HCT116 (cell line): ENCODE data around the gene MORC4.

Source experiments
- CEBPB ChIP-seq: IDR thresholded peaks from 2 replicates; pipeline ENCODE4 v1.6.1; 2012; ENCODE audit warnings: low read depth
- EZH2phosphoT487 ChIP-seq: fragments of 200-600 bp; IDR thresholded peaks from 2 replicates; pipeline ENCODE4 v1.6.1; 2018; ENCODE audit warnings: antibody characterized with exemption, borderline replicate concordance
- POLR2A ChIP-seq: IDR thresholded peaks from 2 replicates; pipeline ENCODE4 v1.7.0; 2011; ENCODE audit warnings: borderline replicate concordance; ENCODE audit not compliant: insufficient read depth, insufficient read length; ENCODE audit errors: extremely low read depth
- POLR2AphosphoS5 ChIP-seq: IDR thresholded peaks from 2 replicates; pipeline ENCODE4 v1.6.1; 2011; ENCODE audit warnings: mild to moderate bottlenecking, low read depth, low read length, moderate library complexity
- REST ChIP-seq: IDR thresholded peaks from 2 replicates; pipeline ENCODE4 v1.6.1; 2012; ENCODE audit warnings: low read depth
- SIN3A ChIP-seq: IDR thresholded peaks from 2 replicates; pipeline ENCODE4 v1.6.1; 2012; ENCODE audit warnings: low read depth
- SP1 ChIP-seq: IDR thresholded peaks from 2 replicates; pipeline ENCODE4 v1.6.1; 2012; ENCODE audit warnings: low read depth
- YY1 ChIP-seq: IDR thresholded peaks from 2 replicates; pipeline ENCODE4 v1.6.1; 2011; ENCODE audit warnings: low read length, low read depth, moderate library complexity, mild to moderate bottlenecking; ENCODE audit not compliant: insufficient replicate concordance; ENCODE audit errors: extremely low read depth
- TF ChIP-seq, protein P1 (sequence below), 3 experiments: fragments of 200-600 bp in 1 of 3; sonication (generic) in 1 of 3; IDR thresholded peaks in 2 of 3; conservative IDR thresholded peaks in 1 of 3; 2 replicates each; pipeline ENCODE4 v1.5.1; 2012 to 2017; ENCODE audit warnings: low read depth in 2 of 3, low read length in 2 of 3, antibody characterized with exemption in 1 of 3, borderline replicate concordance in 1 of 3, control low read depth in 1 of 3, mild to moderate bottlenecking in 1 of 3, mixed read lengths in 1 of 3, mixed run types in 1 of 3, moderate library complexity in 1 of 3; ENCODE audit not compliant: insufficient read depth in 1 of 3
- TF ChIP-seq, protein P2 (sequence below): IDR thresholded peaks from 2 replicates; pipeline ENCODE4 v1.6.1; 2012

DNA sequence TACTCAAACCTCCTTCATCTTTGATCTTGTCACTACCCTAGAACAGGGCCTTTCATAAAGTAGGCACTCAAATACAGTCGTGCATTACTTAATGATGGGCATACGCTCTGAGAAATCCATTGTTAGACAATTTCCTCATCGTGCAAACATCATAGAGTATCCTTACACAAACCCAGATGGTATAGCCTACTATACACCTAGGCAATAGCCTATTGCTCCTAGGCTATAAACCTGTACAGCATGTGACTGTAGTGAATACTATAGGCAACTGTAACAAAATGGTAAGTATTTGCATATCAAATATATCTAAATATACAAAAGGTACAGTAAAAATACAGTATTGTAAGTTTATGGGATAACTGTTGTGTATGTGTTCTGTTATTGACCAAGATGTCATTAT is 47.9 kb downstream of the MORC4 start:
- TF ChIP-seq, protein P1, sequence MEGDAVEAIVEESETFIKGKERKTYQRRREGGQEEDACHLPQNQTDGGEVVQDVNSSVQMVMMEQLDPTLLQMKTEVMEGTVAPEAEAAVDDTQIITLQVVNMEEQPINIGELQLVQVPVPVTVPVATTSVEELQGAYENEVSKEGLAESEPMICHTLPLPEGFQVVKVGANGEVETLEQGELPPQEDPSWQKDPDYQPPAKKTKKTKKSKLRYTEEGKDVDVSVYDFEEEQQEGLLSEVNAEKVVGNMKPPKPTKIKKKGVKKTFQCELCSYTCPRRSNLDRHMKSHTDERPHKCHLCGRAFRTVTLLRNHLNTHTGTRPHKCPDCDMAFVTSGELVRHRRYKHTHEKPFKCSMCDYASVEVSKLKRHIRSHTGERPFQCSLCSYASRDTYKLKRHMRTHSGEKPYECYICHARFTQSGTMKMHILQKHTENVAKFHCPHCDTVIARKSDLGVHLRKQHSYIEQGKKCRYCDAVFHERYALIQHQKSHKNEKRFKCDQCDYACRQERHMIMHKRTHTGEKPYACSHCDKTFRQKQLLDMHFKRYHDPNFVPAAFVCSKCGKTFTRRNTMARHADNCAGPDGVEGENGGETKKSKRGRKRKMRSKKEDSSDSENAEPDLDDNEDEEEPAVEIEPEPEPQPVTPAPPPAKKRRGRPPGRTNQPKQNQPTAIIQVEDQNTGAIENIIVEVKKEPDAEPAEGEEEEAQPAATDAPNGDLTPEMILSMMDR (IDR thresholded peaks at IDR 0.05 in 2 of 3, conservative IDR thresholded peaks at IDR 0.05 in 1 of 3; ENCODE audit: borderline replicate concordance in 1 of 3, insufficient read depth in 1 of 3, low read depth in 2 of 3, low read length in 2 of 3) = no peak
- TF ChIP-seq CEBPB (no peak), YY1 (no peak), SIN3A (no peak), SP1 (no peak), EZH2phosphoT487 (no peak), POLR2A (no peak), REST (no peak), POLR2AphosphoS5 (no peak)
- TF ChIP-seq, protein P2, sequence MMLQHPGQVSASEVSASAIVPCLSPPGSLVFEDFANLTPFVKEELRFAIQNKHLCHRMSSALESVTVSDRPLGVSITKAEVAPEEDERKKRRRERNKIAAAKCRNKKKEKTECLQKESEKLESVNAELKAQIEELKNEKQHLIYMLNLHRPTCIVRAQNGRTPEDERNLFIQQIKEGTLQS = no peak
